SJSA1 (cell line): ENCODE results near the gene DGKB. TPM values are rescaled to one million over a fixed set of nuclear protein-coding genes. Genes with fewer than 3 reads are reported as not detected.

Experiments
- DNase-seq, 2 experiments: peaks; one replicate each; pipeline ENCODE4 v3.0.0-alpha.2; 2015 to 2020; ENCODE audit warnings: low spot score in 2 of 2, low read depth in 1 of 2
- H3K27ac ChIP-seq: fragments of 250-450 bp; sonication (Bioruptor Pico); 2 replicates; pipeline ENCODE4 v1.5.1; 2020; ENCODE audit warnings: mild to moderate bottlenecking, moderate library complexity
- H3K27me3 ChIP-seq: fragments of 250-450 bp; sonication (Bioruptor Pico); replicated peaks from 2 replicates; pipeline ENCODE4 v1.5.1; 2020; ENCODE audit warnings: mild to moderate bottlenecking, moderate library complexity
- H3K36me3 ChIP-seq: fragments of 250-450 bp; sonication (Bioruptor Pico); 2 replicates; pipeline ENCODE4 v1.5.1; 2020; ENCODE audit warnings: mild to moderate bottlenecking
- H3K4me1 ChIP-seq: fragments of 250-450 bp; sonication (Bioruptor Pico); replicated peaks from 2 replicates; pipeline ENCODE4 v1.6.1; 2021; ENCODE audit warnings: mild to moderate bottlenecking
- H3K4me3 ChIP-seq: fragments of 250-450 bp; sonication (Bioruptor Pico); 2 replicates; pipeline ENCODE4 v1.5.1; 2020; ENCODE audit warnings: mild to moderate bottlenecking
- H3K9me3 ChIP-seq: fragments of 250-450 bp; sonication (Bioruptor Pico); replicated peaks from 2 replicates; pipeline ENCODE4 v1.5.1; 2020; ENCODE audit warnings: mild to moderate bottlenecking
- total RNA-seq: library from RNA; depleted of rRNA; stranded (reverse); fragments of >200 nt; shearing (Covaris generic); gene quantifications from 2 replicates; pipeline ENCODE4 v1.2.3, GENCODE V29; 2014

The DGKB gene
- total RNA-seq, 1 experiment from 2014 or later = not detected

DNA sequence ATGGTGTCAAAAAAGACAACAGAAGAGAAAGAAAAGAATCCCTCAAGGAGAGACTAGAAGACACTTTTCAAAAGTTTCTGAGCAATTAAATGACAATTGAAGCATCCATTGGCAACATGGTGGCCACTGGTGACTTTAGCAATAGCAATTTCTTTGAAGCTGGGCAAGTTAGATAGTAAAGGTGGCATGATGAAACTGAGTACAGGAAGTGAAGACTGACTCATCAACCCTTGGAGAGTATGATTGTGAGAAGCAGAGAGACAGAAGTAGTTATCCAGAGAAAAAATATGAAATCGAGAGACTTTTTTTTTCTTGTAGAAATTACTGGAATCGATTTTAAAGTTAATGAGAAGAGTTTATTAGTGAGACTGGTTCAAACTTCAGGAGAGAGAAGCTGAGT, 52.5 kb downstream of the DGKB start:
- H3K27me3 ChIP-seq = no peaks in the 10 kb centered on the region
- H3K36me3 ChIP-seq = no peaks in the 10 kb centered on the region
- DNase-seq = no peak

DNA sequence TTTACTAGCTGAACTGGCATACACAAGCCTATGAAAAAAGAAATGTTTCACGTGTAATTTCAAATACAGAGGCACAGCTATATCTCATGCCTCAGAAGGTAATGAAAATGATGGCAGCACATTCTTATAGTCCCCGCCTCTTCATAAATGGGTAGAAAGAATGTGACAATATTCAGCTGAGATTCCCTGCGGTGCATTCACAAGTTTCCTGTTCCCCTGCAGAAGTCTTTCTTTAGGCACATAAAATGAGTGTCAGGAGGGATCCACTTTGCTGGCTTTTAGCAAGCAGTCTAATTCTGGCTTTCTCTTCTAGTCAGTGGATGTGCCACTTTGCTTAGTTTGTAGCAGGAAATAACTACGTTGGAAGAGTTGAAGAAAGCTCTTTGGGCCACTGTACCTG, 56.1 kb downstream of the DGKB start:
- no peak for DNase-seq
- no peaks in the 10 kb centered on the region for H3K36me3 ChIP-seq
- no peak overlapping the region for H3K27ac ChIP-seq
- no peaks in the 10 kb centered on the region for H3K9me3 ChIP-seq
- no peaks in the 10 kb centered on the region for H3K4me1 ChIP-seq
- no peaks in the 10 kb centered on the region for H3K27me3 ChIP-seq
- no peak overlapping the region for H3K4me3 ChIP-seq

More for the DNA sequence above, 52.5 kb downstream of the DGKB start:
- H3K4me3 ChIP-seq = no peak overlapping the region
- H3K27ac ChIP-seq = no peak overlapping the region
- H3K4me1 ChIP-seq = no peaks in the 10 kb centered on the region
- H3K9me3 ChIP-seq = no peaks in the 10 kb centered on the region

DNA sequence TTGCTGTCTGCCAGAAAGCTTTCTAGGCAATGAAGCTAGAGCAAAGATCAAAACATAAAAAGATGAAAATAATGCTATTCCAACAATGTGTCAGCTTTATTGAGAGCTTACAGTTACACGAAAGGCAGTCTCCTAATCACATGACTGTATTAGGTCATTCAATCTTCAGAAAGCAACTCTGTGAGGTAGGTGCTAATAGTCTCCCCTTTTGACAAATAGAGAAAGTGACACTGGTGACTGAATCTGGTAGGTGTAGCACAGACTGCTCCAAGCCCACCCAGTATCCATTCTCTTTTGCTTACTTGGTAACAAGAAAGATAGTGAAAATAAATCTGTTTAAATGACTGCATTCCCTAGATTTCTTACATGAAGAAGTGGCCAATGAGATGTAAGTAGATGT, 58.8 kb downstream of the DGKB start:
- no peak for DNase-seq
- Histone ChIP-seq H3K4me1 (no peaks in the 10 kb centered on the region), H3K36me3 (no peaks in the 10 kb centered on the region), H3K27me3 (no peaks in the 10 kb centered on the region), H3K9me3 (no peaks in the 10 kb centered on the region), H3K4me3 (no peak overlapping the region), H3K27ac (no peak overlapping the region)

DNA sequence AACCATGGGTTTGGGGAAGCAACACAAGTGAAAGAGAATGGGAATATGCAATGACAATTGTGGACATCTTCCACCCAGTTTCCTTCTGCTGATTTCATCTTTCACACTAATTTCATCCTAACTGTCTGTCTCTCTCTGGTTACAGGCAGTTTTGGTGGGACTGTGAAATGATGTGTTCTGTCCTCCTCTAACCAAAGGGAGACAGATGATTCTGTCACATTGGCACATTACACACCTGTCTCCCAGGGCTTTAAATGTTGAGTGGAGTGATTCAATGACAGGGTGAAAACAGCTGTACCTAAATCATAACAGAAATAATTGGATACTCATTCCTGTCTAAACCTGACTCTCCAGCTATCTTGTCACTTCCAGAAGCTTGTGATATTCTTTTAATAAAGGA, 60.0 kb downstream of the DGKB start:
- no peak for DNase-seq
- H3K4me1 ChIP-seq = no peaks in the 10 kb centered on the region
- H3K4me3 ChIP-seq = no peak overlapping the region
- no peak overlapping the region for H3K27ac ChIP-seq
- no peaks in the 10 kb centered on the region for H3K36me3 ChIP-seq
- H3K9me3 ChIP-seq = no peaks in the 10 kb centered on the region
- no peaks in the 10 kb centered on the region for H3K27me3 ChIP-seq

DNA sequence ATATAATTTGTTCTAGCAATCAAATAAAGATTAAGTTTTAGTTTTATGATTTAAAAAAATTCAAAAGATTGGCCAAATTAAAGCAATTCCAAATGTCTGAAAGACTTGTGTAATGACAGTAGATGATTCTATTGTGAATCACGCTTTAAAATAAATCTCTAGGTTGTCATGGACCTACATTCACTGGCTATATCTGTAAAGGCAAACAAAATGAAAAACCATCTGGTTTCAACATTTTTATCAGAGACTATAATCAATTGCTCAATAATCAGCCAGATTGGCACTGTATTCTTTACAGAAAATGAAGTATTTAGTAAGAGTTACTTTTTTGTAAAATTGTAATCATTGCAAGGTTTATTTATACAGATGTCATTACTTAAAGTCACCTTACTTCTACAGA, 60.7 kb downstream of the DGKB start:
- Histone ChIP-seq H3K4me1 (no peaks in the 10 kb centered on the region), H3K4me3 (no peak overlapping the region), H3K27me3 (no peaks in the 10 kb centered on the region), H3K27ac (no peak overlapping the region), H3K9me3 (no peaks in the 10 kb centered on the region), H3K36me3 (no peaks in the 10 kb centered on the region)
- no peak for DNase-seq

DNA sequence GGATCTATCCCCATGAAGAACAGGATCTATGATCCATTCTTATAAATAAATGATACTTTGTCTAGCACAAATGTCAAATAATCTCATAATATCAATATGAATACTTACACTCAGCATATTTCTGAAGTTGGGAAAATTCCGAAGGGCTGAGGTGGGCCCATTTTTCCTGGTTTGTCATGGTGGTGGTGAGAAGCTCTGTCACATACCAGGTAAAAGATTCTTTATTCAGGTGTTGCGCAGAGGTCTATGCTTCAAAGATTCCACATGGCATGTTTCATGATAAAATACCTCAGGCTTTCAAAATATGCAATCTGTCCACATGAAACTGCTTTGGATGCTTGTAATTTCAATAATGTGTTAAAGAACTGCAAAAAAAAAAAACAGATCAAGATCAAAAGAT, 61.5 kb downstream of the DGKB start:
- no peak overlapping the region for H3K4me3 ChIP-seq
- no peaks in the 10 kb centered on the region for H3K9me3 ChIP-seq
- no peaks in the 10 kb centered on the region for H3K27me3 ChIP-seq
- H3K4me1 ChIP-seq = no peaks in the 10 kb centered on the region
- no peak overlapping the region for H3K27ac ChIP-seq
- no peak for DNase-seq
- no peaks in the 10 kb centered on the region for H3K36me3 ChIP-seq

DNA sequence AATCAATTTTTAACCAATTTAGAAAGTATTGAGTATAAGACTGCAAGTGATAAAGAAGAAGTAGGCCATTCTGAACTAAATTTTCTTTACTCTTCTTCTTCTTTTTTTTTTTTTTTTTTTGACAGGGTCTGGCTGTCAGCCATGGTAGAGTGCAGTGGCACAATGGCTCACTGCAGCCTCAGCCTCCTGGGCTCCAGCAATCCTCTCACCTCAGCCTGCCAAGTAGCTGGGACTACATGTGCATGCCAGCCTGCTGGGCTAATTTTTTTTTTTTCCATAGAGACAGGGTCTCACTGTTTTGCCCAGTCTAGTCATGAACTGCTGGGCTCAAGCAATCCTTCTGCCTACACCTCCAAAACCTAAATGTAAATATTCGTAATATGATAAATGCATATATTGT, 63.2 kb downstream of the DGKB start:
- Histone ChIP-seq H3K9me3 (no peaks in the 10 kb centered on the region), H3K4me3 (no peak overlapping the region), H3K27me3 (no peaks in the 10 kb centered on the region), H3K27ac (no peak overlapping the region), H3K36me3 (no peaks in the 10 kb centered on the region), H3K4me1 (no peaks in the 10 kb centered on the region)
- DNase-seq = no peak

DNA sequence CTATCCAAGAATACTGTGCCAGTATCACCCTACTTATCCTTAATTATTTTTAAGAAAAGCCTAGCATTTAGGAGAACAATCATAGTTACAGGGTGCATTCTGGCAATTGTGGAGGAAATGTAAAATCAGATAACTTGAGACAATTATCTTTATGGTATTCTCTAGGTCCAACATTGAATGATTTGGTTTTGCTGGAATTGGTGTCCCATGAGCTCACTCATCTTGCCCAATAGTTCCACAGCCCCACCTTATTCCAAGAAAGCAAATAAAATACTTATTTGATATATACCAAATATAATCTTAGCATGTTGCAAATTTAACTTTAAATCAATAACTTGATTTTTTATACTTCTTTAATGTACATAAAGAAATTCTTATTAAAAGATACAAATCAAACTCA, 65.3 kb downstream of the DGKB start:
- no peak for DNase-seq
- Histone ChIP-seq H3K4me3 (no peak overlapping the region), H3K27me3 (no peaks in the 10 kb centered on the region), H3K9me3 (no peaks in the 10 kb centered on the region), H3K36me3 (no peaks in the 10 kb centered on the region), H3K27ac (no peak overlapping the region), H3K4me1 (no peaks in the 10 kb centered on the region)

DNA sequence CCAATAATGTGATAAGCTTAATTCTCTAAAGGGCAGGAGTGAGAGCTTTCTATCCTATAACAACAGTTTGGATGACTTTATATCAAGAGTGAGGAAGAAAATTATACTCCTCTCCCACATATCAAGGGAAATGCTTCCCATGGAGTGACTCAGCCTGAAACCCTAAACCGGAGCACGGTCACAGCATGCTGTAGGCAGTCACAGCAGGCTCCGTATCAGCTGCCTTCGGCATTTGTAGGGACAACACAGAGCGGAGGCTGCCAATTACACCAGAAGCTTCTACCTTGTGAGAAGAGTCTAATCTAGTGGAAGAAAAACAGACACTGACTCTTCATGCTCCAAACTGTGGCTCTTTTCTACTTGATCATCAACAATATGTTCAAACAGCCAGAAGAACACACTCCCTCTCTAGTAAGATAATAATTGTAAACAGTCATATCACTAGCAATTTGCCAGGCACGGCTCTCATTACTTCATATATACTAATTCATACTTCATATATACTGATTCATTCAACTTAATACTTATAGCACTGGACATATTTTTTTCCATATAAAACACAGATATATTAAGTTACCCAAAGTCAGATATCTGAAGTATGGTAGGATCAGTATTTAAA, 65.9 kb downstream of the DGKB start:
- DNase-seq = no peak
- H3K27ac ChIP-seq = no peak overlapping the region
- no peaks in the 10 kb centered on the region for H3K36me3 ChIP-seq
- H3K9me3 ChIP-seq = no peaks in the 10 kb centered on the region
- H3K4me3 ChIP-seq = no peak overlapping the region
- H3K4me1 ChIP-seq = no peaks in the 10 kb centered on the region
- H3K27me3 ChIP-seq = no peaks in the 10 kb centered on the region

DNA sequence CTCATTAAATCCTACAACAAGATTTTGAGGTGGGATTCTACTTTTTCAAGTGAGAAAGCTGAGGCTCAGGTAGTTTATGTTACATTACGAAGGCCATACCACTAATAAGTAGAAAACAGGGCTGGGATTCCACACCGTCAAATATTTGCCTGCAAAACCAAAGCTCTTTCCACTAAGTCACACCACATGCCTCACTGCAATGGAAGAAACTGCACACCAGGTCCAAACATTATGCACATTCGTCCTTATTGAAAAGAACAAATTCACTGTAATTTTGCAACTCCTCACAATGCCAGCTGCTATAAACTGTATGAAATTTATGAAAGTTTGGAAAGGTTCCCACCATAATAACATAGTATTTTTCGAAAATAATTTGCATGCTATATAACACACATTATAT, 66.5 kb downstream of the DGKB start:
- Histone ChIP-seq H3K4me3 (no peak overlapping the region), H3K9me3 (no peaks in the 10 kb centered on the region), H3K4me1 (no peaks in the 10 kb centered on the region), H3K27me3 (no peaks in the 10 kb centered on the region), H3K27ac (no peak overlapping the region), H3K36me3 (no peaks in the 10 kb centered on the region)
- no peak for DNase-seq

DNA sequence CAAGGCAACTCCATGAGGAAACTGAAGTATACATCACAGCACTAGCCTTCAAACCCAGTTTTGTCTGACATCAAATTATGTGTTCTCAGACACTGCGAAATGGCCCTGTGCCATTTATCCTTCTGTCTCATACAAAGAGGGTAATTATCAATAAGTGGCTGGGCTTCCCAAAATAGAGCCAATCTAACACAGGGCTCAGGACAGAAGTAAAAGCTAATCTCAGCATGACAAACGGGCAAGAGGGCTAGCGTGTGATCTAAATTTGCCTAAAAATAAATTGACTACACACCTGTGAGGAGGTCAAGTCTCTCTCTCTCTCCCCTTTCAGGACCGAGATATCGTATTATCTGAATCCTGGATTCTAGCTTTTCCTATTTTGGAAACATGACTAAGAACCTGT, 67.2 kb downstream of the DGKB start:
- Histone ChIP-seq H3K27me3 (no peaks in the 10 kb centered on the region), H3K4me1 (no peaks in the 10 kb centered on the region), H3K9me3 (no peaks in the 10 kb centered on the region), H3K4me3 (no peak overlapping the region), H3K36me3 (no peaks in the 10 kb centered on the region), H3K27ac (no peak overlapping the region)
- DNase-seq = no peak

DNA sequence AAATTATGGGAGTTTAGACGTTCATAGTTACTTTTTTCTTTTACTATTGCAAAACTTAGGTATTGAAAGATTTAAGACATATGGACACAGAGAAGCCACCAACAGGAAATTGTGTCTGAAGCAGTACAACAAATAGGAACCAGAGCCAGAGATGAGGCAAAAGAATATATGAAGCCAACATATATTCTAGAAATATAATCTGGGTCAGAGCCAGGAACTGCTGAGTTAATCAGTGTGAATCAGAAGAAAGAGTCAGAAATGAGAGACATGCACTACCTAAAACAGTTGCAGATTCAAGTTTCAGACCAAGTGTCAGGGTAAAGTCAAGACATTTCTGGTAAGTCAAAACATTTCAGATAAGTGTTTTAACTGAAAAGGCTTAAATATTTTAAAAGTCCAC, 67.7 kb downstream of the DGKB start:
- H3K4me1 ChIP-seq = no peaks in the 10 kb centered on the region
- H3K4me3 ChIP-seq = no peak overlapping the region
- no peak overlapping the region for H3K27ac ChIP-seq
- H3K27me3 ChIP-seq = no peaks in the 10 kb centered on the region
- no peaks in the 10 kb centered on the region for H3K36me3 ChIP-seq
- no peaks in the 10 kb centered on the region for H3K9me3 ChIP-seq
- no peak for DNase-seq

DNA sequence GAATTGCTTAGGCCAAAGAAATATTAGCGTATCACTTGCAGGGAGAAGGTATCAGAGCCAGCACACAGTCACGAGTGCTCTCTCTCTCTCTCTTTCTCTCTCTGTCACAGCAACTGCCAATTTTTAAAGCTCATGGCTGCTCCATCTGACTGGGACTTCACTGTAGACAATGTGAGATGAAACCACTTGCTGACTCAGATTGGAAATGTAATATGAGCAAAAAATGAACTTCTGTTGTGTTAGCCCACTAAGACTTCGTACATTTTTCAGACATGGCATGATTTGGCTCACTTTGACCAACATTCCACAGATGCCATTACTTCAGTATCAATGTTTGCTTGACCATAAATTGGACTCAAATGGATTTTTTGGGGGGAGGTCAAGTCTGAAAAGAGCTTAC, 68.1 kb downstream of the DGKB start:
- H3K4me1 ChIP-seq = no peaks in the 10 kb centered on the region
- no peak overlapping the region for H3K4me3 ChIP-seq
- H3K27me3 ChIP-seq = no peaks in the 10 kb centered on the region
- H3K9me3 ChIP-seq = no peaks in the 10 kb centered on the region
- DNase-seq = no peak
- H3K36me3 ChIP-seq = no peaks in the 10 kb centered on the region
- no peak overlapping the region for H3K27ac ChIP-seq

DNA sequence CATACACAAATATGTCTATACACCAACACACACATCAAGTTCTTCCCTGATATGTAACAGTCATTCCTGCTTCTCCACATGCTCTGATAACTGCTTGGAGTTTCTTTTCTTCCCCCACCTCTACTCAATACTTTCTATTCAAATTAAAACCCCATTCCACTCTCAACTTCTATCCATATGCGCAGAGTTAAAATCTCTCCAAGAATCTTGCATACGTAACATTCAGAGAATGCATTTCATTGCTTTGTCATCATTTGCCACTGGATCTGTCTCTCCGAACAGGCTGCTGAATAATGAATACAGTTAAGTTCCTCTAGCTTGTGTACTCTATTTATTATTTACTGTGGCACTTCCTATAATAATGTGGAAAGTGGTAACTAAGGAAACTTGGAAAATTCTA, 68.8 kb downstream of the DGKB start:
- DNase-seq = no peak
- Histone ChIP-seq H3K4me1 (no peaks in the 10 kb centered on the region), H3K27me3 (no peaks in the 10 kb centered on the region), H3K9me3 (no peaks in the 10 kb centered on the region), H3K27ac (no peak overlapping the region), H3K4me3 (no peak overlapping the region), H3K36me3 (no peaks in the 10 kb centered on the region)

DNA sequence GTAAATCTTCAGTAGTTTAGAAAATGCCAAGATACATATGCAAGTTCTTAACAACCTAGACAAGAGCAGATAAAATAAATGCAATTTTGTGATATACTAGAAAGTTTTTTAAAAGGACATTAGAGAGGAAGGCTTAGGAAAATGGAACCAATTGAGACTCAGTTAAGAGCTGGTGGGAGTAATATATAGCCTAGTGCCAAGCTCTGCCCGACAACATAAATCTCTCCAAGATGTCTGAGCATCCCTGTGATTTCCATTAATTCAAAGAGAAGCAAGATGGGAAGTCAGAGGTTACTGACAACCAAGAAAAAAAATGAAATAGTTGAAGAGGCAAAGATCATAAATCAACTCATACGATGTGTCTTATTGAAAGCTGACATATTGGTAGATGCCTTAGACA, 74.5 kb downstream of the DGKB start:
- Histone ChIP-seq H3K4me1 (no peaks in the 10 kb centered on the region), H3K36me3 (no peaks in the 10 kb centered on the region), H3K4me3 (no peak overlapping the region), H3K9me3 (no peaks in the 10 kb centered on the region), H3K27ac (no peak overlapping the region), H3K27me3 (no peaks in the 10 kb centered on the region)
- DNase-seq = no peak
